Neural crest cell (in vitro differentiated cells): ENCODE results near the gene GPR162. TPM values are rescaled to one million over a fixed set of nuclear protein-coding genes. Genes with fewer than 3 reads are reported as not detected.

Experiments used
- DNase-seq: peaks from one replicate; pipeline ENCODE4 v3.0.0; 2021; ENCODE audit warnings: low read depth, mixed read lengths, low spot score
- H3K27ac Mint-ChIP-seq: one replicate; pipeline ENCODE4 v1.8.0; 2021; ENCODE audit warnings: mild to moderate bottlenecking, mixed read lengths; ENCODE audit not compliant: unreplicated experiment
- H3K27me3 Mint-ChIP-seq: 2 replicates; pipeline ENCODE4 v1.8.0; 2021; ENCODE audit warnings: low read depth, mild to moderate bottlenecking, mixed read lengths
- H3K36me3 Mint-ChIP-seq: 2 replicates; pipeline ENCODE4 v1.8.0; 2021; ENCODE audit warnings: low read depth, mild to moderate bottlenecking, mixed read lengths
- H3K4me1 Mint-ChIP-seq: 2 replicates; pipeline ENCODE4 v1.8.0; 2021; ENCODE audit warnings: mixed read lengths
- H3K4me3 Mint-ChIP-seq: one replicate; pipeline ENCODE4 v1.8.0; 2021; ENCODE audit warnings: mild to moderate bottlenecking, mixed read lengths
- H3K9me3 Mint-ChIP-seq: 2 replicates; pipeline ENCODE4 v1.8.0; 2021; ENCODE audit warnings: mixed read lengths
- CTCF ChIP-seq: fragments of 200-600 bp; sonication (generic); conservative IDR thresholded peaks from 2 replicates; pipeline ENCODE4 v1.5.0; 2021; ENCODE audit warnings: antibody characterized with exemption, mild to moderate bottlenecking
- total RNA-seq: library from RNA; stranded (reverse); gene quantifications from 2 replicates; pipeline ENCODE4 v1.2.1, GENCODE V29; 2021

GPR162 gene
- total RNA-seq, 1 donor from 2014 or later = 16.4 TPM

DNA sequence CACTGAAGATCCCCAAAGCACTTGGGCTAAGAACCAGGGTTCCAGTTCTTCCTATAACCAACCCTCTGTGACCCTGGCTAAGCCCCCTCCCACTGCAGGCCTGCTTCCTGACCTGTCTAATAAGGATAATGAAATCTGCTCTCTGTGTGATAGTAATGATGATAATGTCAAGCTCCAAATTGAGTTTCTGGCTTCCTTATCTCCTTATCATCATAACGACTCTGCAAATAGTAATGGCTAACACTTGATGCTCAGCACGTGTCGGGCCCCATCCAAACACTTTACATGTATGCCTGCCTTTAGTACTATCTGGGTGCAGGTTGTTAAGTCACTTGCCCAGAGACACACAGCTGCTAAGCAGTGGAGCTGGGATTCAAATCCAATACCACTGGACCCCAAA is 5.0 kb upstream of the GPR162 start:
- DNase-seq = no peak
- Mint-ChIP-seq H3K36me3 (peaks cover 3% of the 10 kb centered on the region), H3K27ac (no peak overlapping the region), H3K9me3 (no peaks in the 10 kb centered on the region), H3K4me3 (no peak overlapping the region), H3K27me3 (no peaks in the 10 kb centered on the region), H3K4me1 (peaks cover 59% of the 10 kb centered on the region)
- no peak for TF ChIP-seq CTCF

GRCh38 chr12:6817098-6817497 is 4.5 kb upstream of the GPR162 start:
- peaks cover 3% of the 10 kb centered on the region for H3K36me3 Mint-ChIP-seq
- H3K4me3 Mint-ChIP-seq = peak overlapping the region; percentile 62
- H3K27ac Mint-ChIP-seq = no peak overlapping the region
- TF ChIP-seq CTCF = no peak
- no peaks in the 10 kb centered on the region for H3K9me3 Mint-ChIP-seq
- no peaks in the 10 kb centered on the region for H3K27me3 Mint-ChIP-seq
- no peak for DNase-seq
- H3K4me1 Mint-ChIP-seq = peaks cover 62% of the 10 kb centered on the region

DNA sequence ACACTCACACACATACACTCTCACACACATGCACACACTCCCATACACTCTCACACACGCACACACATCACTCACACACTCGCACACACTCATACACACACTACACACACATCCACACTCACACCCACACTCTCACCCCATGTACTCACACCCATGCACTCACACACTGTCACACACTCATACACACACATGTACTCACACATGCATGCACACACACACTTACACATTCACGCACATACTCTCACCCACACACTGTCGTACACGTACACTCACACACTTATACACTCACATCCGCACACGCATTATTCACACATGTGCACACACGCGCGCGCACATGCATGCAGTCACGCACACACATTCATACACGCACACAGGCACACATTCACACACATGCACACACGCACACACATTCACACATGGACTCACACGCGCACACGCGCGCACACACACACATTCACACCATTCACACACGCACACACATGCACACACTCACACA is 3.9 kb upstream of the GPR162 start:
- no peaks in the 10 kb centered on the region for H3K9me3 Mint-ChIP-seq
- H3K4me3 Mint-ChIP-seq = peak overlapping the region; percentile 21
- no peaks in the 10 kb centered on the region for H3K27me3 Mint-ChIP-seq
- H3K27ac Mint-ChIP-seq = peak overlapping the region; percentile 4
- TF ChIP-seq CTCF = no peak
- peaks cover 65% of the 10 kb centered on the region for H3K4me1 Mint-ChIP-seq
- H3K36me3 Mint-ChIP-seq = peaks cover 3% of the 10 kb centered on the region
- DNase-seq = no peak

DNA sequence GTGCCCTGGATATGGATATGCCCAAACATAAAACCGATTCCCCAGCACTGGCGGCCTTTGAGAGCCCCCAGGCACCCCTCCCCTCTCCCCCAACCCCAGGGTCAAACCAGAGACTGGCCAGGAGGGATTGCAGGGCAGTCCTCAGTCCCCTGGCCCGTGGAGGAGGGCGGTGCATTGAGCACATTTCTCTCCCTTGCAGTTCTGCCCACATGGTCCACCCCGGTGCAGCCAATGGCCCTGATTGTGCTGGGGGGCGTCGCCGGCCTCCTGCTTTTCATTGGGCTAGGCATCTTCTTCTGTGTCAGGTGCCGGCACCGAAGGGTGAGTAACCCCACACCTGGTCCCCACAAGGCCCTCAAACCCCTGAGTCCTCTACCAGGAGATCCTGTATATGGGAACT is 3.4 kb upstream of the GPR162 start:
- no peaks in the 10 kb centered on the region for H3K27me3 Mint-ChIP-seq
- H3K27ac Mint-ChIP-seq = peak overlapping the region; percentile 78
- no peak for DNase-seq
- TF ChIP-seq CTCF = no peak
- H3K36me3 Mint-ChIP-seq = peaks cover 3% of the 10 kb centered on the region
- no peaks in the 10 kb centered on the region for H3K9me3 Mint-ChIP-seq
- H3K4me1 Mint-ChIP-seq = peaks cover 69% of the 10 kb centered on the region
- H3K4me3 Mint-ChIP-seq = peak overlapping the region; percentile 58

DNA sequence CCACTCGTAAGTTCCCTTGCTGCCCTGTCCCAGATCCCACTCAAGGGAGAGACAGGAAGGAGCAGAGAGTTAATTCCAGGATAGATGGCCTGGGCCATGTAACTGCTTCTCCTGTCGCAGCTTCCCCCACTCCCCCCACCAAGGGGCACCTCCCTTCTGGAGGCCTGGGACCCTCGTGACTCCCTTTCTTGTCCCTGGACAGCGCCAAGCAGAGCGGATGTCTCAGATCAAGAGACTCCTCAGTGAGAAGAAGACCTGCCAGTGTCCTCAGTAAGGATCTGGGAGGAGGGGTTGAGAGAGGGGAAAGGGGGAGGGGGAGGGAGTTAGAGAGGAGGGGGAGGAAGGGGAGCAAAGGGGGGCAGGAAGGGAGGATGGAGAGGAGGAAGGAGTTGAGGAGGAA is 3.0 kb upstream of the GPR162 start:
- peak overlapping the region; percentile 58 for H3K4me3 Mint-ChIP-seq
- H3K27me3 Mint-ChIP-seq = no peaks in the 10 kb centered on the region
- no peak for DNase-seq
- peak overlapping the region; percentile 78 for H3K27ac Mint-ChIP-seq
- peaks cover 3% of the 10 kb centered on the region for H3K36me3 Mint-ChIP-seq
- H3K9me3 Mint-ChIP-seq = no peaks in the 10 kb centered on the region
- peaks cover 66% of the 10 kb centered on the region for H3K4me1 Mint-ChIP-seq
- no peak for TF ChIP-seq CTCF
